HUDEP-2 (cell line): Measurements from ENCODE around the gene SAMD4A.

ENCODE experiments used
- DNase-seq, 76 experiments: peaks; one replicate each; lab custom pipeline; 2025; ENCODE audit not compliant: unreplicated experiment in 76 of 76; lab: John Stamatoyannopoulos, UW

Gene SAMD4A

GRCh38 chr14:54812617-54813016, 245.7 kb downstream of the SAMD4A start:
- DNase-seq, result no peak

- DNase-seq, result no peak
Measured at GRCh38 chr14:54813081-54813480, 246.2 kb downstream of the SAMD4A start.

GRCh38 chr14:54814076-54814475, 247.1 kb downstream of the SAMD4A start:
- DNase-seq, result peak in 28 of 76 experiments; percentile 1 to 34 (median 14)

GRCh38 chr14:54815016-54815415, 248.1 kb downstream of the SAMD4A start:
- no peak for DNase-seq

GRCh38 chr14:54815515-54815914, 248.6 kb downstream of the SAMD4A start:
- DNase-seq, result no peak

GRCh38 chr14:54816450-54816849, 249.5 kb downstream of the SAMD4A start:
- no peak for DNase-seq

- DNase-seq, result no peak
Measured at GRCh38 chr14:54817506-54817905, 250.6 kb downstream of the SAMD4A start.

GRCh38 chr14:54818201-54819133, 251.5 kb downstream of the SAMD4A start:
- DNase-seq, result peak in 3 of 76 experiments; percentile 7 to 21 (median 19)

- DNase-seq, result no peak
Measured at GRCh38 chr14:54822685-54823084, 255.8 kb downstream of the SAMD4A start.

GRCh38 chr14:54823757-54824549, 257.0 kb downstream of the SAMD4A start:
- DNase-seq, result no peak

- no peak for DNase-seq
Measured at GRCh38 chr14:54828037-54828436, 261.1 kb downstream of the SAMD4A start.

GRCh38 chr14:54829486-54830224, 262.7 kb downstream of the SAMD4A start:
- DNase-seq, result no peak

- DNase-seq, result no peak
Measured at GRCh38 chr14:54830650-54831049, 263.7 kb downstream of the SAMD4A start.

GRCh38 chr14:54834081-54834480, 267.2 kb downstream of the SAMD4A start:
- DNase-seq, result no peak

- no peak for DNase-seq
Measured at GRCh38 chr14:54834727-54835126, 267.8 kb downstream of the SAMD4A start.

- DNase-seq, result no peak
Measured at GRCh38 chr14:54836231-54836630, 269.3 kb downstream of the SAMD4A start.

- no peak for DNase-seq
Measured at GRCh38 chr14:54837508-54838149, 270.7 kb downstream of the SAMD4A start.

- DNase-seq, result no peak
Measured at GRCh38 chr14:54838931-54839512, 272.1 kb downstream of the SAMD4A start.

GRCh38 chr14:54839701-54840119, 272.8 kb downstream of the SAMD4A start:
- DNase-seq, result no peak

GRCh38 chr14:54840336-54840735, 273.4 kb downstream of the SAMD4A start:
- DNase-seq, result no peak
